GM10266 (cell line): ENCODE data around the gene GCSAM.

Experiments used
- DNase-seq: peaks from one replicate; pipeline ENCODE4 v3.0.0; 2012; ENCODE audit errors: extremely low spot score
- TF ChIP-seq, protein P1 (sequence below): IDR thresholded peaks from 2 replicates; pipeline ENCODE4 v1.5.1; 2012; ENCODE audit warnings: mild to moderate bottlenecking, low read depth; ENCODE audit not compliant: control insufficient read depth, insufficient read depth; ENCODE audit errors: missing control alignments

Gene GCSAM

DNA sequence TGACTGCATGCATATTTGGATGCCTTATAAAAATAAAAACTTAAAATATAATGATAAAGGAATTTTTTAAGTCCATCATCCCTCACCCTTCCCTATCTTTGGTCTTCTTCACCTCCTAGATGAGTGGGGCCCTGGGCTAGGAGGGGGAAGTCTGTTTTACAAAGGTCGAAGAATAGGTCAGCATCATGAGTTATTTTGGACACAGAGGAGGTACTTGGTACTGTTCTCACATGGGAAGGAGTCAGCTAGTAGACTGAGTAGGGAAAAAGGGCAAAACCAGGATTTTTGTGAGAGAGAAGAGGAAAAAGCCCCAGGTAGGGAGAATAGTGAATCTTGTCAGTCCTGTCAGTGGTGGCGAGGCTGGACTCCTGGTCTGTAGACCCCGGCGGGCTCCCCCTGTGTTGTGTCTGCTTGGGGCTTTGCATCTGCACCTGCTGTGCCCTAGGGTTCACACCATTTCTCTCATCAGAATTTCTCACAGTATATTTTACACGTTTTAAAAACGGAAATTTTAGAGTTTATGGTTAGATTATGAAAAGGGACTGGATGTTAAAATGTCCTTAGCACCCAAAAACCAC lies 17.2 kb downstream of the GCSAM start:
- TF ChIP-seq, protein P1, sequence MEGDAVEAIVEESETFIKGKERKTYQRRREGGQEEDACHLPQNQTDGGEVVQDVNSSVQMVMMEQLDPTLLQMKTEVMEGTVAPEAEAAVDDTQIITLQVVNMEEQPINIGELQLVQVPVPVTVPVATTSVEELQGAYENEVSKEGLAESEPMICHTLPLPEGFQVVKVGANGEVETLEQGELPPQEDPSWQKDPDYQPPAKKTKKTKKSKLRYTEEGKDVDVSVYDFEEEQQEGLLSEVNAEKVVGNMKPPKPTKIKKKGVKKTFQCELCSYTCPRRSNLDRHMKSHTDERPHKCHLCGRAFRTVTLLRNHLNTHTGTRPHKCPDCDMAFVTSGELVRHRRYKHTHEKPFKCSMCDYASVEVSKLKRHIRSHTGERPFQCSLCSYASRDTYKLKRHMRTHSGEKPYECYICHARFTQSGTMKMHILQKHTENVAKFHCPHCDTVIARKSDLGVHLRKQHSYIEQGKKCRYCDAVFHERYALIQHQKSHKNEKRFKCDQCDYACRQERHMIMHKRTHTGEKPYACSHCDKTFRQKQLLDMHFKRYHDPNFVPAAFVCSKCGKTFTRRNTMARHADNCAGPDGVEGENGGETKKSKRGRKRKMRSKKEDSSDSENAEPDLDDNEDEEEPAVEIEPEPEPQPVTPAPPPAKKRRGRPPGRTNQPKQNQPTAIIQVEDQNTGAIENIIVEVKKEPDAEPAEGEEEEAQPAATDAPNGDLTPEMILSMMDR, result no peak
- no peak for DNase-seq

DNA sequence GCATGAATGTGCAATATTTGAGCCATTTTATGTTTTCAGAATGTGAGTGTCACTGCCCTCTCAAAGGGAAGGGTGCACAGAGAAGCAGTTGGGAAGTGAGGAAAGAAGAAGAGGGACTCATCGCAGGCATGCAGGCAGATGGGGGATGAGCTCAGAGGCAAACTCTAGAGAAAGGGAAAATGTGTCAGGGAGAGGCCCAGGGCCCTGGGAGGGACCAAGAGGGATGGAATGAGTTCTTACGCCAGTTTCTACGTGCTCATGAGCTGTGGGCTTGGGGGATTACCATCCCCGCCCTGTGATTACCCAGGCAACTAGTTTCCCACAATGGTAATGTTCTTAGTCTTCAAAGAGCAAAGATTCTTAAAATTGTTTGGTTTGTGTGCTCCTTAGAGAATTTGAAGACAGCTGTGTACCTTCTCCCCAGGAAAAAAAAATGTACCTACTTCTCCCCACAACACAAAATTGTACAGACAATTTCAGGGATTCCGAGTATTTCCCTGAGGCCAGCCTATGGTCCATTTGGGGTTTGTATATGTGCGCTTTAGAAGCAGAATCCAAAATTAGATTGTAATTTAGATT lies 17.8 kb downstream of the GCSAM start:
- DNase-seq, result peak; percentile 56
- TF ChIP-seq, protein P1, result no peak

DNA sequence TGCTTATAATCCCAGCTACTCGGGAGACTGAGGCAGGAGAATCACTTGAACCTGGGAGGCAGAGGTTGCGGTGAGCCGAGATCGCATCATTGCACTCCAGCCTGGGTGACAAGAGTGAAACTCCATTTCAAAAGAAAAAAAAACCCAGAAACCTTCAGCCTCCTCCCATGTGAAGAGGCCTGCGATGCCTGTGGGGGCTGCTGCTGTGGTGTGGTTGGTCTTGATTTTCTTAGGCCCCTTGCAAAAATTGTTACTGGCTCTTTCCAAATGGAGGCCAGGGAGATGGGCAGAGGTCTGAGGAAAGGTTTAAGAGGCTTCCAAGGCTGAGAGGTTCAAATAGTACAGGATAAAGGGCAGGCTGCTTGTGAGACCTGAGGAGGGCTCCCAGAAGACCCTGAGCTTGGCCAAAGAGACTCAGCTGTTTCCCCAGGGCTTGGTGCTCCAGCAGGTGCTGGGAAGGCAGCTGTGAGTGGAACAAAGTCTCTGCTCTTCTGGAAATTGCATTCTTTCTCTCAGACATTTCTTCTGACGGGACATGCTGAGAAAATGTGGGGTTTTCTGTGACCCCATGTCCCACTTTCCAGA lies 18.4 kb downstream of the GCSAM start:
- no peak for DNase-seq
- TF ChIP-seq, protein P1, result no peak

DNA sequence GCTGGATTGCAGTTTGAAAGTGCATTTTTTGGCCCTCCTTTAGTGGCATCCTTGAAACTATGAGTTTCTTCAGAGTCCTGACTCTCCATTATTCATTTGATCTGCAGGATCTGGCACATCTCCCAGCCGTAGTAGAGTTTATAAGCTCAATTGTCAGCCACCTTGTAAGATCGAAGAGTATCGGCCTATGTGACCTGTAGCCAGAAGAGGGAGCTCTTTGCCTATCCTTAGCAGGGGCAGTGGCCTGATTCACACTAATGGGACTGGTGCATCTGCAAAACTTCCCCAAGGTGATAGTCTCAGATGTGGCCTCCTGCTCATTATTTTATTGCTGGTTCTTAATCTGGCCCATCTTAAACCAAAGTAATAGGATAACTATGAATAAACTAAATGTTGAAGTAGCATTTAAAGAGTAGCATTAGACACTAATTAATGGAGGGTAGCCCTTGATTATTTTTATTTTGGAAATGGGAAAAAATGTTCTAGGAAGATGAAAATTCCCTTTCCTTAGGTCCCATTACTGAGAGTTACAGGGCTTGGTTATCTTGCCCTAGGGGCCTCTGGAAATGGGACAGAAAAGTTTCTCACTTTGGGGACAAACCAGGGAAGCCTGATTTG lies 21.2 kb downstream of the GCSAM start:
- TF ChIP-seq, protein P1, result peak; percentile 92
- DNase-seq, result peak; percentile 73

DNA sequence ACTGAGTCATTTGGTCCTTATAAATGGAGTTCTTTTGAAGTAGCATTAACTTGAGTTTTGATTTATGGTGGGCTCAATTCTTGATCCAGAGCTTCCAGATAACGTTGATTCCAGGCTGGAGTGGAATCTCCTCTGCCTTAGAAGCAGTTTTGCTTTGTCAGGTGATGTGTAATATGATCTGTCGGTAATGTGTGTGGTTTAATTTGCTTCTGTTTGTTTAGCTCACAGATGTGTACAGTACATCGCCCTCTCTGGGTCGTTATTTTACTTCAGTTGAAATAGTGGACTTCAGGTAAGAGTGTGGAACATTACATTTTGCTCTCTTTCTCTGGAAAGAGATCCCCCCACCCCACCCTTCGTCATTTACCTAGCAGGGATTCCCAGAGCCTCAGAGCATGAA lies 23.7 kb downstream of the GCSAM start:
- no peak for DNase-seq
- TF ChIP-seq, protein P1, result no peak

DNA sequence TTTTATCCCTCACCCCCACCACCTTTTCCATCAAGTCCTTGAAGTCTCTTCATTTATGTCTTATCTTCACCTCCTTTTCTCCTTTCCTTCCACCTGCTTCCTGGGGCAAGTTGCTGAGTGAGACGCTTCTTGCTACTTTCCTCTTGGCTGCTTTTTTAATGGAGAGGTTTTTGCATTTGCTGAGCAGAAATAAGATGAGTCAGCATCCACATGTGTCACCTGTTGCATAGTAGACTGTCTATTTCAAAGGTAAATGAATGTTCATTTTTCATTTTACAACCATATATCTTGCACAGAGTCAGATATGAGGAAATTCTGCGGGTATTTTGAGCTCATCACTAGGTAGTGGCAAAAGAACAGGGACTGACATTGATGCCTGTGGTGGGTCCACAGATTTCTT lies 28.3 kb downstream of the GCSAM start:
- TF ChIP-seq, protein P1, result no peak
- DNase-seq, result no peak

DNA sequence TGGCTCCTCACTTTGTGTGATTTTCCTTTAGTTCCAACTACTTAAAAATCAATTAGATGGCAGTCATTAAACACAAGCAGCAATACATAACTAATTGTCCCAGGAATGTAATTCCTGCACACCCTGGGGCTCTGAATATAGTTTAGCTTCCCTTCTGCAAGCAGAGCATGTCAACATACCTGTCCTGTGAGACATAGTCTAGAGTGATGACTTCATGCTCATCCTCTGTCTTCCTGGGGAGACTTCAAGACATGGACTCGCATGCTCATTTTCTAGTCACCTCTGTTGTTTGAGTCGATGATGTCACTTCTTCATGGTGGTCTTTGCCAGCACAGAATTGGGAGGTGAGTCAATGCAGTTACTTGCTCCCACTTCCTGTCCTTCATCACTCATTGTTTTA lies 31.1 kb downstream of the GCSAM start:
- TF ChIP-seq, protein P1, result no peak
- DNase-seq, result no peak
